Mucosa of rectum (tissue), 2 donors: ENCODE measurements around the gene ANKRD6.

Source experiments
- H3K27ac ChIP-seq, 2 donors: one replicate each; pipeline ENCODE4 v1.7.0; 2013; ENCODE audit warnings: inconsistent platforms in 2 of 2, low read depth in 2 of 2, low read length in 2 of 2
- H3K27me3 ChIP-seq, 2 donors: one replicate each; pipeline ENCODE4 v1.7.0; 2013; ENCODE audit warnings: low read length in 2 of 2; ENCODE audit not compliant: control insufficient read depth in 2 of 2, insufficient read depth in 2 of 2
- H3K36me3 ChIP-seq, 2 donors: one replicate each; pipeline ENCODE4 v1.7.0; 2013; ENCODE audit warnings: low read length in 2 of 2; ENCODE audit not compliant: control insufficient read depth in 2 of 2, insufficient read depth in 2 of 2
- H3K4me1 ChIP-seq, 2 donors: one replicate each; pipeline ENCODE4 v1.7.0; 2013; ENCODE audit warnings: low read length in 2 of 2, mild to moderate bottlenecking in 1 of 2; ENCODE audit not compliant: control insufficient read depth in 2 of 2, insufficient read depth in 2 of 2
- H3K4me3 ChIP-seq, 2 donors: one replicate each; pipeline ENCODE4 v1.7.0; 2013; ENCODE audit warnings: low read length in 2 of 2
- H3K9ac ChIP-seq, 2 donors: one replicate each; pipeline ENCODE4 v1.7.0; 2013; ENCODE audit warnings: low read length in 2 of 2, low read depth in 1 of 2, mild to moderate bottlenecking in 1 of 2
- H3K9me3 ChIP-seq, 2 donors: one replicate each; pipeline ENCODE4 v1.7.0; 2013; ENCODE audit warnings: low read length in 2 of 2; ENCODE audit not compliant: control insufficient read depth in 2 of 2
- donor health status: healthy.
- donor health status: Normal muscosa, but diverticular disease.

Gene ANKRD6

DNA sequence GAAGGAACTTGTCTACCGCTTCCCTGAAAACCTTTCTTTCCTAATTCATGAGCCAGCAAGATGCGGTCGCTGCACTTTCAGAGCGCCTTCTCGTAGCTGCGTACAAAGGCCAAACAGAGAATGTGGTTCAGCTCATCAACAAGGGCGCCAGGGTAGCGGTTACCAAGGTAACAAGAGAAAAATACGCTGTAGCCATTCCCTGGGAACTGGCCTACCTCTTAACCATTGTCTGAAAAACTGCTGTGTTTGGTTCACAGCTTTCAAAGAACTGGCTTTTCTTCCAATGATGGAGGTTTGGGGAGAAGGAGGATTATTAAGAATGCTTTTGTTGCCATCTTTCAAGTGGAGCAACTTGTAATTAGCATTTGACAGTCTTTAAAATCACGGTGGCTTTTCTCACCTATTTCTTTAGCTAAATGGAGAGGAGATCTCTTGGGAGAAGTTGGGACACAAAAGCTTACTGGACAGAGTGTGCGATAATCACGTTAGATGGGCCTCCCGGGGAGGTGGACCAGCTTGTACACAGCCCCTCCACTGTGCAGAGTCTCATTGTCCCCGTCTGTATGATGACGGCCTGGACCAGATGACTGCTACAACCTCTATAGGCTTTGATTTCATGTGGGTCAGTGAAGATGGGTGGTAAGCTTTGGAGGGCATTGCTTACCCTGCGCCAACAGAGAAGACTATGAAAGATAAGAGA is 134.1 kb downstream of the ANKRD6 start:
- H3K27me3 ChIP-seq = no peaks in the 10 kb centered on the region
- no peaks in the 10 kb centered on the region for H3K36me3 ChIP-seq
- H3K9ac ChIP-seq = no peak overlapping the region
- H3K4me1 ChIP-seq = no peaks in the 10 kb centered on the region
- H3K9me3 ChIP-seq = no peaks in the 10 kb centered on the region
- no peak overlapping the region for H3K27ac ChIP-seq
- H3K4me3 ChIP-seq = no peak overlapping the region

GRCh38 chr6:89567630-89568390 is 134.9 kb downstream of the ANKRD6 start:
- Histone ChIP-seq H3K9me3 (no peaks in the 10 kb centered on the region), H3K9ac (no peak overlapping the region), H3K4me3 (no peak overlapping the region), H3K27ac (no peak overlapping the region), H3K27me3 (no peaks in the 10 kb centered on the region), H3K4me1 (no peaks in the 10 kb centered on the region), H3K36me3 (no peaks in the 10 kb centered on the region)

- Histone ChIP-seq H3K9ac (no peak overlapping the region), H3K36me3 (no peaks in the 10 kb centered on the region), H3K4me3 (no peak overlapping the region), H3K27ac (no peak overlapping the region), H3K9me3 (no peaks in the 10 kb centered on the region), H3K4me1 (no peaks in the 10 kb centered on the region), H3K27me3 (no peaks in the 10 kb centered on the region)
Observed at GRCh38 chr6:89574910-89575561, 142.1 kb downstream of the ANKRD6 start.

- Histone ChIP-seq H3K36me3 (no peaks in the 10 kb centered on the region), H3K9me3 (no peaks in the 10 kb centered on the region), H3K27ac (no peak overlapping the region), H3K9ac (no peak overlapping the region), H3K4me3 (no peak overlapping the region), H3K27me3 (no peaks in the 10 kb centered on the region), H3K4me1 (no peaks in the 10 kb centered on the region)
Observed at GRCh38 chr6:89575562-89575960, 142.6 kb downstream of the ANKRD6 start.

DNA sequence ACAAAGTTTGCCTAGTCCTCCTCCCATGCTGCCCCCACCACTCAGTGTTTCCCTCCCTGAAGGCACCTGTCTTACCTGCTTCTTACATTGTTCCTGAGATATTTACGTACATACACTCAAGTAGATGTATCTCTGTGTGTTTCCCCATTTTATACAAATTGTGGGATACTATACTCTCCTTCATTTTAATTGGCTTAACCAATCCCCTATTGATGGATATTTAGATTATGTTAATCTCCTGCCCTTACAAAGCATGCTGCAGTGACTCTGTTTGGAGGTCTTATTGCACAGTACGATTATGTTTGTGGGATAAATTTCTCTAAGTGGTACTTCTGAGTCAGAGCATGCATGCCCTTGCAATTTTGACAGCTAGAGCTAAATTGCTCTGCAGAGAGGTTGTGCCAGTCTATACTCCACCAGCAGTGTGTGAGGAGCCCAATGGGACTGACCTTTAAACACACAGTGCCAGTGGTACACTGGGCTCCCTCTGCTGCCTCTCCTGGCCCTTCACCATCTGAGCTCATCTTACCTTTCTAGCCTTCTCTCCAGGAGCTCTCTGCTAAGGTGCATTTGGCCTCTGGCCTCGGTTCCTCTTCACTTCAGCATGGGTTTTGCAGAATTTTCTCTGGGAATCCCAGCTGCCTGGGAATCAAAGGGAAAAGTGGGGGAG is 148.2 kb downstream of the ANKRD6 start:
- Histone ChIP-seq H3K27ac (no peak overlapping the region), H3K36me3 (no peaks in the 10 kb centered on the region), H3K9ac (no peak overlapping the region), H3K4me3 (no peak overlapping the region), H3K4me1 (no peaks in the 10 kb centered on the region), H3K9me3 (no peaks in the 10 kb centered on the region), H3K27me3 (no peaks in the 10 kb centered on the region)

GRCh38 chr6:89581689-89582088 is 148.7 kb downstream of the ANKRD6 start:
- Histone ChIP-seq H3K4me3 (no peak overlapping the region), H3K27ac (no peak overlapping the region), H3K9ac (no peak overlapping the region), H3K36me3 (no peaks in the 10 kb centered on the region), H3K9me3 (no peaks in the 10 kb centered on the region), H3K27me3 (no peaks in the 10 kb centered on the region), H3K4me1 (no peaks in the 10 kb centered on the region)

GRCh38 chr6:89582669-89583325 is 149.8 kb downstream of the ANKRD6 start:
- no peaks in the 10 kb centered on the region for H3K36me3 ChIP-seq
- H3K27me3 ChIP-seq = no peaks in the 10 kb centered on the region
- no peak overlapping the region for H3K4me3 ChIP-seq
- H3K27ac ChIP-seq = no peak overlapping the region
- no peaks in the 10 kb centered on the region for H3K9me3 ChIP-seq
- no peaks in the 10 kb centered on the region for H3K4me1 ChIP-seq
- H3K9ac ChIP-seq = no peak overlapping the region

GRCh38 chr6:89583559-89583958 is 150.6 kb downstream of the ANKRD6 start:
- Histone ChIP-seq H3K27me3 (no peaks in the 10 kb centered on the region), H3K36me3 (no peaks in the 10 kb centered on the region), H3K27ac (no peak overlapping the region), H3K9ac (no peak overlapping the region), H3K4me3 (no peak overlapping the region), H3K9me3 (no peaks in the 10 kb centered on the region), H3K4me1 (no peaks in the 10 kb centered on the region)

GRCh38 chr6:89584539-89584938 is 151.6 kb downstream of the ANKRD6 start:
- H3K4me1 ChIP-seq = no peaks in the 10 kb centered on the region
- no peak overlapping the region for H3K27ac ChIP-seq

More at GRCh38 chr6:89584539-89584938, 151.6 kb downstream of the ANKRD6 start:
- H3K36me3 ChIP-seq = no peaks in the 10 kb centered on the region
- no peaks in the 10 kb centered on the region for H3K27me3 ChIP-seq
- H3K9ac ChIP-seq = no peak overlapping the region
- H3K9me3 ChIP-seq = no peaks in the 10 kb centered on the region
- no peak overlapping the region for H3K4me3 ChIP-seq
